GM21619 (cell line): Measurements from ENCODE around the gene NTN5.

Experiments used
- ATAC-seq: cut with Tn5 transposase; IDR thresholded peaks from one replicate; pipeline ENCODE4 v1.9.1; 2021; ENCODE audit not compliant: unreplicated experiment

NTN5 gene

GRCh38 chr19:48615231-48616040, 57.4 kb downstream of the NTN5 start:
- ATAC-seq, result no peak

DNA sequence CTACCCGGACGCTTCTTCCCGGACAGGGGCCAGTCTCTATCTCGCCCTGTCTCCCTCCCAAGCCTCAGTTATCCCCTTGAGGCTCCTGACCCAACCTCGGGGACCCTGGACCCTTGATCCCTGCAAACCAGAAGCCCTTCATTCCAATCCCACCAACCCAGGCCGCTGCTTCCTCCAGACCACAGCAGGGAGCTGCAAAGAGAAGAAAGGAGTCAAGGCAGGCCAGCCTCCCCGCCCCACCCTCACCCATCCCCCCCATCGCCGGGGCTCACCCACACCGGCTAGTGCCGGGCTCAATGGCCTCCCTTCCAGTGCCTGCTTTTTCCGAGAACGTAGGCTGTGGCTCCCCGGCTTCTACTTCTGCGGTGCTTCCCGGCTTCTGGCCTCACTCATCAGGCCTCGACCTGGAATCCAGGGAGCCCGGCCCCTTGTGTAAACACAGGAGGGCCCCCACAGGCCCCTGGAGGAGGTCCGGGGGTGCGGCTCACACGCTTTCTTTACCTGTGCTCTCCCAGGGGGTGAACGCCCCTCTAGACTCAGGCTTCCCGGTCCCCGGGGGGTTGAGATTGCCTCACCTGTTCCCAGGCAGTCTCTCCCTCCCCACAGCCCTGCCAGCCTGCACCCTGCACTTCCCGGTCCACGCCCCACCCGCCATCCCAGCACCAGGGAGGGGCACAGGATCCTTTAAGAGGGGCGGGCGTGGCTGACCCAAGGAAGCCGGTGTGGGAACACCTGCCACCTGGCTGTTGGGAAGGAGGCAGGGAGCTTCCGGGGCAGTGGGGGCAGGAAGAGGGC, 58.2 kb downstream of the NTN5 start, which contains the start of gene FAM83E:
Gene FAM83E (minus strand): TSS at position 641 of the 795 bp plus-strand sequence. CDS start 1,704 bp downstream, outside the sequence.
- no peak for ATAC-seq

- ATAC-seq, result no peak
Measured at GRCh38 chr19:48613852-48614435, 58.9 kb downstream of the NTN5 start.

DNA sequence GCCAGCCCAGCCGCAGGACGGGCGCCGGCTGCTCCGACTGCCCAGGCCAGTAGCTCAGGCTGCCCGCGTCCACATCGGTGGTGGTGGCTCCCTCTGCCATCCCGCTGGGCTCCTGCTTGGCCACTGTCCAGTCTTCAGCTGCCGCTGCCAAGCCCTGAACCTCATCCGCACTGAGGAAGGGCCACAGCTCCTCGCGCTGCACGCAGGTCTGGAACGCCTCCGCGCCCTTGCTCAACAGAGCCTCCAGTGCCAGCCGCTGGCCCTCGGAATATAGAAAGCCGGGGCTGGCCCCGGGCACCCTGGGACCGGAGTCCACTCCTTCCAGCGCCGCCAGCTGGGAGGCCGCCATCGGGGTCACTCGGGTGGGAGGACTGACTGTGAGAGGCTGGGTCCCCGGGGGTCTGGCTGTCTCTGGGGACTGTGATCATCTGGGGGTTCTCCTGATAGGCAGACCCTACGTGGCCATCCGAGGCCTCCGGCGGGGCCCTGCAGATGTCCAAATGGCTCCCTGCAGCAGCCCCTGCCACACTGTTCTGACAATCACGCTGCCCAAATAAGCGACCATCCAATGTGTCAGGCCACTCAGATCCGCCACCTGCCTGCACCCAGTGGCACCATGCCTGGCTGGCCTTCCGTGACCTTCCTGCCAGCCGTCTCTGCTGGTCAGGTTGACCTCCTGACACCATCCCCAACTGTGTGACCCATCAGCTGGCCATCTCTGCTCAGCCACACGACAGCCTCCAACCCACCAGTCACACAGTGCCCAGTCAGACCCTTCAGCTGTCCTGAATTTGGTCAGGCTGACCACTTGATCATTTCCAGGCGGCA, 59.6 kb downstream of the NTN5 start:
- ATAC-seq, result no peak

DNA sequence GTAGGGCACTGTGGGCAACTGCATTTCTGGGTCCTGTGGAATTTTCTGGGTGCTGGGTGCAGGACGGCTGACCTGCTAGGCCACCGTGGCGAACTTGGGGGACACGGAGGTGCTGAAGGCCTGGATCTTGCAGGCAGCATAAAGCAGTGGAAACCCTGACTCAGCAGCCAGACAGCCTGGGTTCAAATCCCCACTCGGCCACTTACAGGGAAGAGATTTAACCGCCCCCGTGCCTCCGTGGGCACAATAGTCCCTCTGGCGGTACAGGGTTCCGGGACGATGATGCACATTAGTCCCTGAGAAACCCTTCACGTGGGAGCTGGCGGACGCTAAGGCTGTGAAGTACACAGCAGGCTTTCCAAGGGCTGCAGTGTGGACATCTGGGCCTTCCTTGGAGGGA, 60.9 kb downstream of the NTN5 start:
- no peak for ATAC-seq
